ENCODE measurements around the gene UNC5C.

The UNC5C gene

GRCh38 chr4:95548738-95549245 is at the start of gene UNC5C:
TSS of gene UNC5C (minus strand) at chr4:95548973.
- DNase-seq = peak in 1 of 2 donors; percentile 88

- DNase-seq = no peak
Observed at GRCh38 chr4:95596676-95597075, 47.9 kb upstream of the UNC5C start.

GRCh38 chr4:95594629-95595028 is 45.9 kb upstream of the UNC5C start:
- no peak for DNase-seq

- DNase-seq = no peak
Observed at GRCh38 chr4:95594013-95594412, 45.2 kb upstream of the UNC5C start.

GRCh38 chr4:95591278-95591677 is 42.5 kb upstream of the UNC5C start:
- no peak for DNase-seq

- no peak for DNase-seq
Observed at GRCh38 chr4:95590615-95591014, 41.8 kb upstream of the UNC5C start.

- DNase-seq = no peak
Observed at GRCh38 chr4:95585016-95585695, 36.4 kb upstream of the UNC5C start.

GRCh38 chr4:95580226-95580625 is 31.5 kb upstream of the UNC5C start:
- DNase-seq = no peak

GRCh38 chr4:95572304-95572991 is 23.7 kb upstream of the UNC5C start:
- no peak for DNase-seq

- no peak for DNase-seq
Observed at GRCh38 chr4:95571577-95571976, 22.8 kb upstream of the UNC5C start.

- DNase-seq = no peak
Observed at GRCh38 chr4:95563638-95564337, 15.0 kb upstream of the UNC5C start.

- DNase-seq = no peak
Observed at GRCh38 chr4:95560774-95561173, 12.0 kb upstream of the UNC5C start.

- DNase-seq = no peak
Observed at GRCh38 chr4:95556207-95556859, 7.6 kb upstream of the UNC5C start.

GRCh38 chr4:95552942-95553550 is 4.3 kb upstream of the UNC5C start:
- DNase-seq = no peak

GRCh38 chr4:95551653-95552052 is 2.9 kb upstream of the UNC5C start:
- no peak for DNase-seq

GRCh38 chr4:95550115-95550987 is 1.6 kb upstream of the UNC5C start:
- no peak for DNase-seq

- DNase-seq = peak; percentile 88
Observed at GRCh38 chr4:95549246-95550114, 707 bp upstream of the UNC5C start.

GRCh38 chr4:95547715-95548471 is 880 bp downstream of the UNC5C start:
- peak; percentile 70 to 72 for DNase-seq

- peak in 1 of 2 donors; percentile 41 for DNase-seq
Observed at GRCh38 chr4:95546866-95547714, 1.7 kb downstream of the UNC5C start.

All from hippocampal formation (tissue), 2 donors.